NCI-H526 treated with DMSO at 0.1 percent for 48 hours (cell line): Measurements from ENCODE around the gene NT5DC3.

Experiments used
- DNase-seq: peaks from one replicate; lab custom pipeline; 2025; lab: John Stamatoyannopoulos, UW

The NT5DC3 gene

DNA sequence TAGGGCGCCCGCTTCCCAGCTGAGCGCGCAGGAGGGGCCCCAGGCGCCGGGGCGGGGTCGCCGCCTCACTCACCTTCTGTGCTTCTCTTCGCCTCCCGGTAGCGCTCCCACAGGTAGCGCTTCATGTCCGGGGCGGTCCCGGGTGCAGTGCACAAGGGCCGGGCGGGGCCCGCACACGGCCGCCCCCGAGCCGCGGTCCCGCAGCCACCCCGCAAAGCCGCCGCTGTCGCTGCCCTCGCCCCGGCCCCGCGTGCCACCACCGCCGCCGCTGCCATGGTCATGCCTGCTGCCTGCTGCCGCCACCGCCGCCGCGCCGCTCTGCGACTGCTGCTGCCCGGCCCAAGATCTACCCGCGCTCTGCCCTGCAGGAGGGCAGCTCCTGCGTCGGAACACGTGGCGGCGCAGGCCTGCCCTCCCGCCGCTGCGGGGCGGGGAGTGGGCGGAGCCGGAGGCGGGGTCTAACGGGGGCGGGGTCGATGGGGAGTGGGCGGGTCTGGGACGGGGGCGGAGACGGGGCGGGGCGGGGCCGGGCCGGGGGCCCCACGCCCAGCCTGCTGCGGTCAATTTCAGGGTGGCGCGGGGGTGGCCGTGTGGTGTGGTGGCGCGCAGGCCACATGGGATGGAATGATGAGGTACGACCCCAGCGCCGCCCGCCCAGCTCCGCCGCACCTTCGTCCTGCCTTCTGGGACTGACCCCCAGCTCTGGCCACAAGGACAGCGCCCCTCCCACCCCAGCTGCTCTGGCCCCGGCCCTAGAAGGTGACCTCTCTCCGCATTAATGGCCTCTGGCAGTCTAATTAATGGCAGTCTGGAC, at the start of gene NT5DC3:
TSS of gene NT5DC3 (minus strand) at position 359 of the 814 bp plus-strand sequence. CDS start at position 281, 78 bp downstream.
- DNase-seq, result peak; percentile 70

DNA sequence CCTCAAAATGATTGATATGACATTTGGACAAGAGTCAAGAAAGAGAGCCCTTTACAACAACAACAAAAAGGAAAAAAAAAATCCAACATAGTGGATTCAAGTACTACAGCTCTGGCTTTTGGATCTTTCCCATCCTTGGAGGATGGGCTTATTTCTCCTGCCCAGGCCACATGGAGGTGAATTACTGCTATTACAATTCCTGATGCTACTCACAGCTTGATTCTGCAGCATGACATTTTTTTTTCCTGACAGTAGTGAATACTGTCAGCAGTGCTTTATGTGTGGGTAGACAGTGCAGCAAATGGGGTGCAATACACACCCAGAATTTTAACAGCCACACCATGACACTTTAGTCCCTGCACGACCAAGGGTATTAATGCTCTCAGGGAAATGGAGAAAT, 46.7 kb upstream of the NT5DC3 start:
- no peak for DNase-seq

DNA sequence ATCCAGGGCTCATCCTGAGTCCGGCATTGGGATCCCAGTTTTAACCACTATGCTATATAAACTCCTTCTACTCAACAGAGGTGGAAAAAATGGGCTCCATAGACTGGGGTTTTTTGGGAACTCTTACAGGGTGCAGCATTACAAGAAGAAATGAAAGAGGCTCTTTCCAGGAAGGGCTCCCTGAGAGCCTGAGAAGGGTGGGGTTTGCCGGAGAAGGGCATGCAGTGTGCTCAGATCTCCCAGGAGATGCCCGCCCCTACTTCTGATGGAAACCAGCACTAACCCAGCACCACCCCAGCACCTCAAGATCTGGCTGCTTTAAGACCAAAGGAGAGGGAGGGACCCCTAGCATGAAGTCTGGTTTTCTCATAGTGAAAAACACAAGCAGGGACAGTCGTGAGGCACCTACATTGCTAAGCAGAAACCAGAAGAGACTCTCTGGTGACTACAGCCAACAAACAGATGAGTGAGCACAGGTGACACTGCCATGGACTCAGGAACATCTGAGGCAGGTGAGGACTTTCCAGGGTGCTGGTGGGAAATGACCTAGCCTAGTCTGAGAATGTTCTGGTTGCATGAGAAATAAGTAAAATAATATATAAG, 45.3 kb upstream of the NT5DC3 start:
- no peak for DNase-seq

DNA sequence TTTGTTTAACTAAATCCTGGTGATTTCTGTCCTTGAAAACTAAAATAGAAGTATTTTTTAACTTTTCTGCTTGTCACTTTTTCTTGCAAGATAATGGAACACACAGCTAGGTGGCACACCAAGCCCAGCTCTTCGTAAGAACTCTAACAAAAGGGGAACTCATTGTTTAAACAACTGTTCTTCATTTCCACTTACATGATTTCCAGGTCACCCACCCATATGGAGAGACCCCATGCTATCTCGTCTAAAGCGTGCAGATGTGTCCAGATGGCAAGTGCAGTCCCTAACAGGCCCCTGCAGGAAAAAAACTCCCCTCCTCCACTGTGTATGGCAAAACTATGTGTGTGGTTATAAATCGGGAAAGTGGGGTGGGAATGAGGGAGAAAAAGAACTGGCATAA, 43.3 kb upstream of the NT5DC3 start:
- DNase-seq, result no peak

DNA sequence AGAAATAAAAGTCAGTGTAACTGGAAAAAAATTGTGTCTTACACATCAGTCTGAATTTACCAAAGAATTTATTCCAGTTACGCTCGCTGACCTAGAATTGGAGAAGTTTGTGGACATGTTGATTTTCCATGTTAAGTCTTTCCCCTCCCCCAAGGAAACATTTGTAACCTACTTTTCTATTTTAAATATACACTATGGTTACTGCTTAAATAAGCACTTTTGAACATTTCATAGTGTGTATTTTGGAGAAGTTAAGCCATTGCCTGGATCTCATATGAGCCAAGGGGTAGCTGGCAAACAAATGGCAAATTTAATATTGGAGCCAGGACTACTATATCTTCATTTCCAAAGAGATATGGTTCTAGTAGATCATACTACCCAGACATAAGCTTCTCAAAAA, 42.9 kb upstream of the NT5DC3 start:
- DNase-seq, result no peak

DNA sequence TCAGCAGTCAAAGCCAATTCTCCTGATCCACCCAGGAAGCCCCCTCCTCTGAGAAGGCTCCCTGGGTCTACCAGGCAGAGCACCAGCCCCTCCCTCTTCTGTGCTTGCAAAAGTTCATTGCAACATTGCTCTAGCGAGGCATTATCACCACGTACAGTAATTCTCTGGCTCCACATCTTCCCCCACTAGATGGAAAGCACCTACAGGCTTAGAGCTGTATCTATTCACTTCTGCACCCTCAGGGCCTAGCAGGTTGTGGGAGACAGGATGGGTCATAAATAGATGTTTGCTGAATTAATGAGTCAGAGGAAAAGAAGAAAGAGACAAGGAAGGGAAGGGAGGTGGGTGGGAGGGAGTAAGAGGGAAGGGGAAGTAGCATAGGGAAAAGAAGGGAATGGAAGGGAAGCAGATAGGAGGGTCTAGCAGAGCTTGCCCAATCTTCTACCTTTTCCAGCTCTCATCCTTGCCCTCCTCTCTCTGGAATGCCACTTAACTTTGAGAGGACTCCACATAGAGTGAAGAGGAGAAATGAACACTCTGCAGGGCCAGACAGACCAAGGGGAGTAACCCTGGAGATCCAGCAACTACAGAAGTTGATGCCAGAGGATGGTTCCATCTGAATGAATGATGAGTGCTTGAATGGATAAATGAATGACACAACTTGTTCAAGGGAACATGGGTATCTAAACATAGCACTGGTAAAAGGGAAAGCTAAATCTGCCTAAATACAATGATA, 42.0 kb upstream of the NT5DC3 start:
- no peak for DNase-seq

DNA sequence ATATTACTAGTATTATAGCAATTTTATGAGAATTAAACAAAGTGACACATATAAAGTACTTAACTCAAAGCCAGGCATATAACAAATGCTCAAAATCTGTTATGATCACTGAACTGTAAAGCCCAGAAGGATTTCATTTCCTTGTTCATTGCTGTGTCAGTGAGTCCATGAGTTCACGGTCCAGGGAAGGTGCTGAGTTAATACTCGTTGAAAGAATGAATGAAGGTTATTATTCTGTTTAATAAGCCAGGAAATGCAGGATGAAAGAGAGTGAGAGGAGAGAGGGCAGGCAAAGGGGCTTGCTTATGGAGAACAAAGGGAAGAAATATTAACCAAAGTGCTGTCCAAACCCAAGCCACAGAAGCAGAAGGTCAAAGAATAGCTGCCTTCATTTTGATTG, 40.2 kb upstream of the NT5DC3 start:
- DNase-seq, result no peak

DNA sequence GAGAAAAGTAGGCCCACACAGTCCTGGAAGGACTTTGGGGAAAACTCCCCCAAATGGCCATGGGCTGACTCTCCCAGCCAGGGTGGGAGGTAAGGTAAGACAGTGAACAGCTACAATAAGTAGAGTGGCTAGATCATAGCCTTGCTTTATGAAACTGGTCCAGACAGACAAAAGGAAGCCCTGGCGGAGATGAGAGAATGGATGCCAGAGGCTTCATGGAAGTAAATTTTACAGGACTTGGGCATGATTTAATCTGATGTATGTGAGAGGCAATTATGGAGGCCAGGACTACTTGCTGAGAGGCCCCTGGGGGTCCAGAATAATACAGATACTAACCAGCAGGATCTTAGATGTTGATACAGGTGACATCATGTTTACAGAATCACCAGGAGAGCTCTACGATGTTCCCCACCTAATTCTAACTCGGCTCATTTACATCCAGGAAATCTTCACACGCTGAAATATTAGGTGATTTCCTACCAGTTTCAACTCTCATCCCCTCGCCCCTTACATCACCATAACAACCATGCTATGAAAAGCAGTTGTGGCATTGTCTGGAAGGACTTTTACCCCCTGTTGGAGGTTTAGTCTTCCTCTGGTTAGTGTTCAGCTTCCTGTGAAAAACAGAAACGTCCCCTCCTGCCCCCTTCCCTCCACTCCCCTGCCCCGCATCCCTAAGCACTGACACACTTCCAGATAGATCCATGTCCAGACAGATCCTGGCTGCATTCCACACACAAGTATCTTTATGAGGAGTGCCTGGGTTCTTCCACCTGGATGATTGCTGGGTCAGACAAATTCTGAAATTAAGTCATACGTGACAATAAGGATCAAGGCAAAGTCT, 39.5 kb upstream of the NT5DC3 start:
- DNase-seq, result no peak

DNA sequence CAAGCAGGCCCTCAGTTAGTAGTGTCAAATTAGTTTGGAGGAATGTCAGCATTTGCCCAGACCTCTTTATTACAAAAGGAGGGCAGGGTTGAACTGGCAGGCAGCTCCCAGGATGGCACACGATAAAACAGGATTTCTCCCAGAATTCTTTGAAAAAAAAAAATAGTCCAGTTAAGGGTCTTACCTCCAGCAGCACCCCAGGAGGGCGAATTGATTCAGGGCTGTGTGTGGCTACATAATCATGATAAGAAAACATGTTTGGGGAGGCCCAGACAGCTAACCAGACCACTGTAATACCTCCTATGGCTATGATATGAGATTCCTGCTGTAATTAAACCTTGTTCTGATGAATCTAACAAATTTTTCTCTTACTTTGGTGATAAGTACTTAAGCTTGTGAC, 38.8 kb upstream of the NT5DC3 start:
- no peak for DNase-seq

DNA sequence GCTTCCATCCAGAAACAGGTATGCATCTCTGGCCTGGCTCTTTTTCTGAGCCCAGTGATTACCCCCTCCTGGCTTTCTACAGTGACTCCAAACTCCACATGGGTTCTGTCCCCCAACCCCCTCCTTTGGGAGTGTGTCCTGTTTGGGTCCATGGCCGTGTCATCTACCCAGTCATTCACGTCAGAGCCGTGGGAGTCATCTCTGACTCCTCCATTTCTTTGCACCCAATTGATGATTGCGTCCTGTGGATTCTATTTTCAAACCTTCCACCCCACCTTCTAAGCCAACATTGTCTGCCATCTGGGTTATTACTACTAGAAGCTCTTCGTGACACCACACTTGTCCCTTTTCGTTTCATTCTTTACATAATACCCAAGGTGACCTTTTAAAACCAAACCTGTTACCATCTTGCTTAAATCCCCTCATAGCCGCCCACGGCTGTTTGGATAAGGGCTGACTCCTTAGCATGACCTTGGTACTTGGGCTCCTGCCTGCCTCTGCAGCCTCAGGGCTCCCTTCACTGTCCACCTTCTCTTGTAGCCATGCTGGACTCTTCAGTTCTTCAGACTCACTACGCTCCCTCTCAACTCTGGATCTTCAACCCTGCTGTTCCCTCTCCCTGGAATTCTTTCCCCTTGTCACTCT, 38.1 kb upstream of the NT5DC3 start:
- no peak for DNase-seq

DNA sequence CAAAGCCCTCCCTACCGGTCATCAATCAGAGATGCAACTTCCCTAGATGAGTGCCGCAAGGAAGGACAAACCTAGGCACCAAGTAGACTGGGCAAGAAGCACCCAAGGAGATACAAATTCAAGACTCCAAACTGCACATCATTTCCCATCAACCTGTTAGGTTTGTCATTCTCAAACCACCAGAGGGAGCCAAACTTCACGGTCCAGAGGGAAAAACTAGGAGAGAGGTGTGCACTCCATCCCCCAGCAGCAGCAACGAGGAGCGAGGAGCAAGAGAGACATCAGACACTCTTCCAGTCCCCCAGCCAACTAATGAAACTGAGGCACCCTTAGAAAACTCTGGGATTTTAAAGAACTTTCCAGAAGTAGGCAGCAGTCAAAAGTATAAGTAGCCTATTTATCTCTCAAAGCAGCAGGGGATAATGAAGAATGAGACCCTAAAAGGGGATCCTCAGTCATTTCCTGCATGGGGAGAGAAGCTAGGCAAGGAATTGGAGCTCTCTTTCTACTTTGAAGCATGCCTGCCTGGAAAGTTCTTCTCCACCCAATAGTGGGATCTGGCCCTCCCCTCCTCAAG, 37.0 kb upstream of the NT5DC3 start:
- DNase-seq, result peak; percentile 64

DNA sequence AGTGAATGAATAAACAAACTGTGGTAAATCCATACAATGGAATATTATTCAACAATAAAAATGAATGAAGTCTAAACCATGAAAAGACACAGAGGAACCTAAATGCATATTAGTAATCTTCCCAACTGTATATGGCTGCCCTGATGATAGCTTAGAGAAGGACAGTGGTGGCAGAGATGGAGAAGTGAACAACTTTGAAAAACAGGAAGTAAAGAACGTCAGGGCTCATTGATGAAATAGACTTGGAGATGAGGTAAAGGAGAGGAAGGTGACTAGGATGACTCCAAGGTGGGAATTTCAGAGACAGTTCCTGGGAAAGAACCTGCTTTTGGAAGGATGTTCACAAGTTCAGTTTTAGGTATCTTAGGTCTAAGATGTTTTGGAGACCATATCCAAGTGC, 36.3 kb upstream of the NT5DC3 start:
- DNase-seq, result no peak

DNA sequence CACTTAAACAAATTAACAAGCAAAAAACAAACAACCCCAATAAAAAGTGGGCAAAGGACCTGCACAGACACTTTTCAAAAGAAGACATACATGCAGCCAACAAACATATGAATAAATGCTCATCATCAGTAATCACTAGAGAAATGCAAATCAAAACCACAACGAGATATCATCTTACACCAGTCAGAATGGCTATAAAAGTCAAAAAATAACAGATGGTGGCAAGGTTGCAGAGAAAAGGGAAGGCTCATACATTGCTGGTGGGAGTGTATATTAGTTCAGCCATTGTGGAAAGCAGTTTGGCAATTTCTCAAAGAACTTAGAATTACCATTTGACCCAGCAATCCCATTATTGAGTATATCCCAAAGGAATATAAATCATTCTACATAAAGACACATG, 34.6 kb upstream of the NT5DC3 start:
- peak; percentile 62 for DNase-seq

DNA sequence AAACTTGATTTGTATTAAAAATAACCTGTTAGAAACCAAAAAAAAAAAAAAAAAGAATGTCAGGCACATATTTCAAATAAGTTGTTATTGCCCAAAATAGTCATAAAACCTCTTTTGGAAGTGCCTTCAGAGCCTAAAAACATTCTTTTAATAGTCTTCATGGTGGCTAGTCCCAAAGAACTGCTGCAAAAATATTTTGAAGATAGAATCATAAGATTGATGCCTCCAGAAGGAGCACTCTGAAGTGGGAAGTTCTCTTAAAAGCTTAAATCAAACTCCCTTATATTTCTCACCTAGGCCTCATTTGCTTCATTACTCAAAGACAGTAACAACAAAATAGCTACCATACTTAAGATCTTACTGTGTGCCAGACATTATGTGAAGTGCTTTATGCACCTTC, 27.2 kb upstream of the NT5DC3 start:
- DNase-seq, result no peak

DNA sequence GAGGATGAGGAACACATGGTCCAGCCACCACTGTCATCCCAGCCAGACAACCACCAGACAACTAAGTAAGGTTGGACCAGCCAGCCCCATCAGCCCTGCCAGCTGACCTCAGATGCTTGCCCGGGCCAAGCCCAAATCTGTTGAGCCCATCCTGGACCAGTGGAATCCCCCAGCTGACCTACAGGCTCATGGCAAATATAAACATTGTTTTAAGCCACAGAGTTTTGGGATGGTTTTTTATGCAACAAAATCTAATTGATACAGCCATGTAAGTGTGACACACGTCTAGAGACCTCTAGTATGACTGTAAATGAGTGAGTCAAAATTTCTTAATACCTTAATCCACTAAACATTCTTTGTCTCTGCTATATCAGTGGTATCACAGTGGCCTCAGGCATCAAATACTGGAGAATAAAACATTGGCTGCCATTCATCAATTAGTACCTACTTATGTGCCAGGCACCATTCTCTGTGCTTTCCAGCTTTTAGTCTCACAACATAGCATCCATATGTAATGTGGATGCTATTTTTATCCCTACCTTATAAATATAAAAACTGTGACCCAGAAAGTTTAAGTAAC, 24.2 kb upstream of the NT5DC3 start:
- DNase-seq, result no peak

DNA sequence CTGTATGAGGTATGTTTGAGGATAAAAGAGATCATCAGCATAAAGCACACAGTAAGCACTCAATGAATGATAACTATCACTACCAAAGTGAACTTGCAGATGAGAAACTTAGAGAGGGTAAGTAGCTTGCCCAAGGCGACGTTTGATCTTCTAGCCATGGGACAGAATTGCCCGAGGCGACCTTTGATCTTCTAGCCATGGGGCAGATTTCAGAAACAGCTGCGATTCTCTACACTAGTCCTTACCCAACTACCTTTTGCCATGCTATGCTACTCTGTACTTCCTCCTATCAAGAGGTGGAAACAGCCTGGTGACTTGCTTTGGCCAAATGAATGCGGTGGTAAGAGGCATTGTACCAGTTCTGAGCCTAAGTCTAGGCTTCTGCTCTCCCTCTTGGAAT, 23.7 kb upstream of the NT5DC3 start:
- DNase-seq, result no peak

DNA sequence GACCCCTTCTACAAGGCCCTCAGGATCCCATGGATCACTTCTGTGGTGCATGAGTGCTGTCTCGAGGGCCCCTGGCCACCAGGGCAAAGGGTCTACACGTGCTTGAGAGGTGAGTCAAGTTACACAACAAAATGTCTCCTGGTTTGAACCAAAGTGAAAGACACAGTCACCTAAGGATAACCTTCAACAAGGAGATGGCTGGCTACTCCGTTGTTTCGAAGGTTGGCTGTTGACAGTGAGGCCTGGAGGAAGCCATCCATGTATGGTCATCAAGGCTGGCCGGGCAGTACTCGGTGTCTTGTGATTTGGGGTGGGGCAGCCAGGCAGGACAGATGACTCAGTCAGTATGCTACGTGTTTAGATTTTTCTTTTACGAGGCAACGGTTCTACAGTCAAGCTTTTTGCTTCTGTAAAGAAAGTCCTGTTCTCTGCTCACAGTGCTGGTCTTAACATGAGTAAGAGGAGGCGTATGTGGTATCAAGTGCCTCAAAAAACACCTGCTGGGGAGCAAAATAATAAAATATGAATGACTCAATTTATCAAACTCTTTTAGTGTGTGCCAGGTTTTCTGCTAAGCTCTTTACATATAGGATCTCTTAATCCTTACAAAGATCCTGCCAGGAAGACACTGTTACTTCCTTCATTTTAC, 18.0 kb upstream of the NT5DC3 start:
- DNase-seq, result no peak

DNA sequence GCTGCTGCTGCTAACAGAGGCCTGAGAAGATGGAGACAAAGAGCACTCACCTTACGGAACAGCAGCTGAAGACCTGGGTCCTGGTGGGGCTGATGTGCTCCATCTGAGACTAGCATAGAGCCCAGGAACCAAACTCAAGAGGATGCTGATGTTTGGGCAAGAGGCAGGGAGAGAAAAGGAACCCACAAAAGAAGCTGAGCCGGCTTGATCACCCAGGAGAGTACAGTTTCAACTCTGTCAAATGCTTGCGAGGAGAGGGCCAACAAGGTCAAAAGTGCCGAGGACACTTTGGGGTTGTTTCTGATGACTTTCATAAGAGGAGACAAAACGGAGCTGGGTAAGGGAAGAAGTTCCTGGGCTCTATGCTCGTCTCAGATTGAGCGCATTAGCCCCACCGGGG, 17.3 kb upstream of the NT5DC3 start:
- DNase-seq, result no peak

DNA sequence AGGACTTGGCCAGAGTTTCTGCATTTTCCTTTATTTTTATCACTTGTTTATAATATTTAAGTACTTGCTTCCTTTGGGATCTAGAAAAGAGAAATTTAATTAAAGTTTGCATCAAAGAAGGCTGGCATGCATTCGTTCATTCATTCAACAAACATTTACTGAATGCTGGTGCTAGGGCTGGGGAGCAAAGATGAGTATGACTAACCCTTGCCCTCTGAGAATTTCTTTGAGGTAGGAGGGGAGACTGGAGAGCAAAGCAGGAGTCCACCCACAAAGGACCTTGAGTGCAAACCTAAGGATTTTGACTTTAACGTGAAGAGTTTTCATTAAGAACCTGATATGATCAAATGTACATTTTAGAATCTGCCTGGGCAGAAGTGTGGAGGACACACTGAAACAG, 16.1 kb upstream of the NT5DC3 start:
- DNase-seq, result no peak

DNA sequence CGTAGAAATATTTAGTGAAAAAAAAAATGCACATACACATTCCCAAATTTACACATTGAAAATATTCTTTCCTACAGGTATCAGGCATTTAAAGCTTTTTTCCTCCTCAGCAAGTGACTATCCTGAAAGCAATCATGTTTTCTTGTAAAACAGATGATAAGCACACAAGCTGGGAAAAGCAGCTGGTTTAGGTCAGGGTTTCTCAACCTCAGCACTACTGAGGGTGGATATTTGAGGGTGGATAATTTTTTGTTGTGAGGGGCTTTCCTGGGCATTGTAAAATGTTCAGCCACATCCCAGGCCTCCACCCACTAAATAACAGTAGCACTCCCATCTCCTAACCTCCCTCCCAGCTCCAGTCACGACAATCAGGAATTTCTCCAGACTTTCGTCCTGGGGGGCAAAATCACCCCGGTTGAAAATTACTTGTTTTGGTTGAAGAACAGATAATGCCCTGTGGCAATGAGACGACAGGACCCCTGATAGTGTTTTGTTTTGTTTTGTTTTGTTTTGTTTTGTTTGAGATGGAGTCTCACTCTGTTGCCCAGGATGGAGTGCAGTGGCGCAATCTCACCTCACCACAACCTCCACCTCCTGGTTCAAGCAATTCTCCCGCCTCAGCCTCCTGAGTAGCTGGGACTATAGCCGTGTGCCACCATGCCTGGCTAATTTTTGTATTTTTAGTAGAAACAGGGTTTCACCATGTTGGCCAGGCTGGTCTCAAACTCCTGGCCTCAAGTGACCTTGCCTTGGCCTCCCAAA, 15.0 kb upstream of the NT5DC3 start:
- DNase-seq, result no peak
